Calu3 (cell line): ENCODE results near the gene ZNF787. TPM values are rescaled to one million over a fixed set of nuclear protein-coding genes. Genes with fewer than 3 reads are reported as not detected.
"Not testable (repeated sequence)": the region's sequence is repeated elsewhere in the genome, so short reads cannot be mapped to it uniquely, and the experiment has no call there.

Source experiments
- BruUV-seq: library from RNA; stranded (reverse); fragments of 400-500 nt; replicated peaks from 2 replicates; lab custom pipeline; 2021; lab: Mats Ljungman, UMichigan
- CTCF ChIA-PET: fragments of 300-600 bp; sonication (Branson Sonifier 250); formaldehyde crosslinking; loops from one replicate; lab custom pipeline; 2022; ENCODE audit warnings: antibody characterized with exemption; lab: Charles Lee
- DNase-seq: peaks from one replicate; pipeline ENCODE4 v3.0.0; 2022
- H3K27ac Mint-ChIP-seq: one replicate; pipeline ENCODE4 v1.8.0; 2022; ENCODE audit warnings: mixed read lengths; ENCODE audit not compliant: unreplicated experiment
- H3K27me3 Mint-ChIP-seq: one replicate; pipeline ENCODE4 v1.8.0; 2022; ENCODE audit warnings: mixed read lengths; ENCODE audit not compliant: unreplicated experiment
- H3K36me3 Mint-ChIP-seq: one replicate; pipeline ENCODE4 v1.8.0; 2022; ENCODE audit warnings: mild to moderate bottlenecking, moderate library complexity, mixed read lengths; ENCODE audit not compliant: insufficient read depth, unreplicated experiment
- H3K4me1 Mint-ChIP-seq: one replicate; pipeline ENCODE4 v1.8.0; 2022; ENCODE audit warnings: mild to moderate bottlenecking, low read depth, mixed read lengths; ENCODE audit not compliant: unreplicated experiment
- H3K4me3 Mint-ChIP-seq: one replicate; pipeline ENCODE4 v1.8.0; 2022; ENCODE audit warnings: mild to moderate bottlenecking, low read depth, moderate library complexity, mixed read lengths; ENCODE audit not compliant: unreplicated experiment
- H3K9me3 Mint-ChIP-seq: one replicate; pipeline ENCODE4 v1.8.0; 2022; ENCODE audit warnings: low read depth, mixed read lengths; ENCODE audit not compliant: unreplicated experiment
- CTCF ChIP-seq: fragments of 200-600 bp; IDR thresholded peaks from one replicate; pipeline ENCODE4 v1.8.0; 2022; ENCODE audit warnings: antibody characterized with exemption; ENCODE audit not compliant: unreplicated experiment
- intact Hi-C: fragments of 100-400 bp; cut with micrococcal nuclease; formaldehyde crosslinking; loops from one replicate; pipeline ENCODE4 v1.10.0; 2022; ENCODE audit not compliant: unreplicated experiment
- total RNA-seq: library from RNA; stranded (reverse); gene quantifications from 2 replicates; pipeline ENCODE4 v1.2.3, GENCODE V29; 2022

The ZNF787 gene
- total RNA-seq, 1 experiment from 2014 or later: 68.5 TPM

GRCh38 chr19:56098731-56099568, 22.1 kb downstream of the ZNF787 start:
- no peaks in the 10 kb centered on the region for H3K9me3 Mint-ChIP-seq
- no TSS peak for BruUV-seq
- CTCF ChIA-PET: no interaction called here
- H3K27me3 Mint-ChIP-seq: no peaks in the 10 kb centered on the region
- peaks cover 55% of the 10 kb centered on the region for H3K36me3 Mint-ChIP-seq
- no peak overlapping the region for H3K4me3 Mint-ChIP-seq
- no peak overlapping the region for H3K27ac Mint-ChIP-seq
- intact Hi-C loops: no loop called here
- TF ChIP-seq CTCF: no peak
- no peak for DNase-seq
- H3K4me1 Mint-ChIP-seq: no peaks in the 10 kb centered on the region

- H3K27ac Mint-ChIP-seq, intact Hi-C loops, H3K4me3 Mint-ChIP-seq, H3K4me1 Mint-ChIP-seq, DNase-seq, H3K9me3 Mint-ChIP-seq, BruUV-seq, CTCF ChIA-PET, H3K27me3 Mint-ChIP-seq: not testable (repeated sequence)
- H3K36me3 Mint-ChIP-seq: peaks cover 61% of the 10 kb centered on the region
These were observed 22.9 kb downstream of the ZNF787 start for GRCh38 chr19:56098237-56098636.

GRCh38 chr19:56097776-56098175, 23.3 kb downstream of the ZNF787 start:
- Mint-ChIP-seq H3K9me3 (peaks cover 3% of the 10 kb centered on the region), H3K27ac (no peak overlapping the region)

GRCh38 chr19:56097306-56097705, 23.8 kb downstream of the ZNF787 start:
- peaks cover 11% of the 10 kb centered on the region for H3K4me1 Mint-ChIP-seq
- BruUV-seq: no TSS peak
- intact Hi-C loops: no loop called here

More at GRCh38 chr19:56097776-56098175, 23.3 kb downstream of the ZNF787 start:
- peaks cover 6% of the 10 kb centered on the region for H3K4me1 Mint-ChIP-seq
- CTCF ChIA-PET: no interaction called here
- no TSS peak for BruUV-seq
- no peak for DNase-seq
- peaks cover 66% of the 10 kb centered on the region for H3K36me3 Mint-ChIP-seq
- intact Hi-C loops: no loop called here
- TF ChIP-seq CTCF: no peak
- H3K27me3 Mint-ChIP-seq: no peaks in the 10 kb centered on the region
- no peak overlapping the region for H3K4me3 Mint-ChIP-seq

More at GRCh38 chr19:56097306-56097705, 23.8 kb downstream of the ZNF787 start:
- DNase-seq: no peak
- Mint-ChIP-seq H3K27me3 (no peaks in the 10 kb centered on the region), H3K27ac (no peak overlapping the region), H3K36me3 (peaks cover 71% of the 10 kb centered on the region), H3K4me3 (no peak overlapping the region), H3K9me3 (peaks cover 6% of the 10 kb centered on the region)
- no peak for TF ChIP-seq CTCF
- CTCF ChIA-PET: no interaction called here
